BJ (cell line): ENCODE results near the gene STARD9. TPM values are rescaled to one million over a fixed set of nuclear protein-coding genes. Genes with fewer than 3 reads are reported as not detected.

Experiments used
- CTCF ChIA-PET: fragments of 350-600 bp; formaldehyde crosslinking; extraction: SDS; loops from one replicate; lab custom pipeline; 2021; ENCODE audit warnings: antibody characterized with exemption, inconsistent platforms; lab: Yijun Ruan, JAX
- POLR2A ChIA-PET: fragments of 300-600 bp; sonication (Branson Sonifier 250); formaldehyde crosslinking; extraction: SDS; loops from one replicate; lab custom pipeline; 2021; ENCODE audit warnings: antibody characterized with exemption; lab: Charles Lee
- DNase-seq: peaks from one replicate; pipeline ENCODE4 v3.0.0-alpha.2; 2011; ENCODE audit warnings: low read depth
- H3K27me3 ChIP-seq: 2 replicates; pipeline ENCODE4 v1.6.0; 2011; ENCODE audit warnings: low read length; ENCODE audit not compliant: control insufficient read depth, insufficient read depth
- H3K36me3 ChIP-seq: 2 replicates; pipeline ENCODE4 v1.5.1; 2011; ENCODE audit warnings: low read length; ENCODE audit not compliant: control insufficient read depth, insufficient read depth
- H3K4me3 ChIP-seq: 2 replicates; pipeline ENCODE4 v1.5.1; 2011; ENCODE audit warnings: low read depth, mild to moderate bottlenecking, control low read depth, low read length
- CTCF ChIP-seq: IDR thresholded peaks from 2 replicates; pipeline ENCODE4 v1.5.1; 2011; ENCODE audit warnings: low read depth, mild to moderate bottlenecking, control low read depth, inconsistent platforms, low read length, moderate library complexity; ENCODE audit not compliant: insufficient read depth
- polyA plus RNA-seq: library from polyadenylated mRNA; depleted of rRNA; stranded (reverse); fragments of >200 nt; gene quantifications from 2 replicates; pipeline ENCODE4 v1.2.3, GENCODE V29; 2011

STARD9 gene
- polyA plus RNA-seq, 1 experiment = 2.3 TPM

GRCh38 chr15:42726114-42726513, 150.7 kb downstream of the STARD9 start:
- DNase-seq = no peak
- H3K27me3 ChIP-seq = no peaks in the 10 kb centered on the region
- POLR2A ChIA-PET = no interaction called here
- no peak for TF ChIP-seq CTCF
- CTCF ChIA-PET = interaction anchor here (1.2 kb wide), 1 partner anchor 200 kb away, joined by 3 read pairs; no protein-coding TSS in a partner anchor
- no peak overlapping the region for H3K4me3 ChIP-seq
- H3K36me3 ChIP-seq = peaks cover 32% of the 10 kb centered on the region

GRCh38 chr15:42727750-42728381, 152.5 kb downstream of the STARD9 start:
- Histone ChIP-seq H3K4me3 (no peak overlapping the region), H3K27me3 (no peaks in the 10 kb centered on the region), H3K36me3 (peaks cover 43% of the 10 kb centered on the region)
- DNase-seq = no peak
- ChIA-PET CTCF (interaction anchor here (1.4 kb wide), 1 partner anchor 24 kb away, joined by 4 read pairs; no protein-coding TSS in a partner anchor), POLR2A (no interaction called here)
- TF ChIP-seq CTCF = no peak

- H3K4me3 ChIP-seq = no peak overlapping the region
- ChIA-PET POLR2A (no interaction called here), CTCF (no interaction called here)
- no peak for TF ChIP-seq CTCF
- DNase-seq = no peak
- H3K27me3 ChIP-seq = no peaks in the 10 kb centered on the region
- peaks cover 43% of the 10 kb centered on the region for H3K36me3 ChIP-seq
These were observed 153.2 kb downstream of the STARD9 start for GRCh38 chr15:42728560-42728959.

- H3K4me3 ChIP-seq = no peak overlapping the region
- CTCF ChIA-PET = no interaction called here
- H3K27me3 ChIP-seq = no peaks in the 10 kb centered on the region
- H3K36me3 ChIP-seq = peaks cover 43% of the 10 kb centered on the region
- no peak for TF ChIP-seq CTCF
- DNase-seq = no peak
- POLR2A ChIA-PET = no interaction called here
These were observed 153.6 kb downstream of the STARD9 start for GRCh38 chr15:42728972-42729371.

GRCh38 chr15:42729409-42729808, 154.0 kb downstream of the STARD9 start:
- no peak for TF ChIP-seq CTCF
- ChIA-PET POLR2A (no interaction called here), CTCF (no interaction called here)
- Histone ChIP-seq H3K36me3 (peaks cover 42% of the 10 kb centered on the region), H3K27me3 (no peaks in the 10 kb centered on the region), H3K4me3 (no peak overlapping the region)
- DNase-seq = no peak
